Measurements from ENCODE around the gene FNDC11.

Gene FNDC11

GRCh38 chr20:63522091-63522868, 31.7 kb upstream of the FNDC11 start:
- peak overlapping the region; percentile 83 for H3K4me3 ChIP-seq (ENCODE audit: low read depth, low read length)
- no peak for TF ChIP-seq CTCF (IDR thresholded peaks at IDR 0.05; ENCODE audit: low read depth, low read length, missing control alignments)
- H3K27me3 ChIP-seq (replicated peaks): no peaks in the 10 kb centered on the region
- peaks cover 12% of the 10 kb centered on the region for H3K36me3 ChIP-seq (replicated peaks)
- no peak for DNase-seq
- in situ Hi-C loops (cut with HindIII; ENCODE audit: low pct_ligation_motif_present, low sequenced_read_pairs): no loop called here
- H3K27ac ChIP-seq: no peak overlapping the region

GRCh38 chr20:63522981-63523611, 30.9 kb upstream of the FNDC11 start:
- no peak for DNase-seq
- TF ChIP-seq CTCF (IDR thresholded peaks at IDR 0.05; ENCODE audit: low read depth, low read length, missing control alignments): no peak
- in situ Hi-C loops (cut with HindIII; ENCODE audit: low pct_ligation_motif_present, low sequenced_read_pairs): no loop called here

GRCh38 chr20:63525185-63525584, 28.8 kb upstream of the FNDC11 start:
- H3K36me3 ChIP-seq (replicated peaks): peaks cover 12% of the 10 kb centered on the region
- no peak for TF ChIP-seq CTCF (IDR thresholded peaks at IDR 0.05; ENCODE audit: low read depth, low read length, missing control alignments)
- H3K4me3 ChIP-seq (ENCODE audit: low read depth, low read length): no peak overlapping the region
- H3K27ac ChIP-seq: no peak overlapping the region
- in situ Hi-C loops (cut with HindIII; ENCODE audit: low pct_ligation_motif_present, low sequenced_read_pairs): no loop called here
- no peak for DNase-seq
- H3K27me3 ChIP-seq (replicated peaks): no peaks in the 10 kb centered on the region

More at GRCh38 chr20:63522981-63523611, 30.9 kb upstream of the FNDC11 start:
- no peak overlapping the region for H3K27ac ChIP-seq
- H3K36me3 ChIP-seq (replicated peaks): peaks cover 12% of the 10 kb centered on the region
- H3K27me3 ChIP-seq (replicated peaks): no peaks in the 10 kb centered on the region
- H3K4me3 ChIP-seq (ENCODE audit: low read depth, low read length): no peak overlapping the region

GRCh38 chr20:63525971-63526370, 28.0 kb upstream of the FNDC11 start:
- in situ Hi-C loops (cut with HindIII; ENCODE audit: low pct_ligation_motif_present, low sequenced_read_pairs): no loop called here
- no peak for TF ChIP-seq CTCF (IDR thresholded peaks at IDR 0.05; ENCODE audit: low read depth, low read length, missing control alignments)
- H3K27ac ChIP-seq: no peak overlapping the region
- H3K27me3 ChIP-seq (replicated peaks): no peaks in the 10 kb centered on the region
- H3K36me3 ChIP-seq (replicated peaks): peaks cover 12% of the 10 kb centered on the region
- DNase-seq: no peak
- no peak overlapping the region for H3K4me3 ChIP-seq (ENCODE audit: low read depth, low read length)

GRCh38 chr20:63527184-63527583, 26.8 kb upstream of the FNDC11 start:
- DNase-seq: no peak
- in situ Hi-C loops (cut with HindIII; ENCODE audit: low pct_ligation_motif_present, low sequenced_read_pairs): no loop called here

More at GRCh38 chr20:63527184-63527583, 26.8 kb upstream of the FNDC11 start:
- no peak overlapping the region for H3K4me3 ChIP-seq (ENCODE audit: low read depth, low read length)
- H3K36me3 ChIP-seq (replicated peaks): peaks cover 11% of the 10 kb centered on the region
- H3K27me3 ChIP-seq (replicated peaks): no peaks in the 10 kb centered on the region
- H3K27ac ChIP-seq: no peak overlapping the region
- TF ChIP-seq CTCF (IDR thresholded peaks at IDR 0.05; ENCODE audit: low read depth, low read length, missing control alignments): no peak

Data from brain microvascular endothelial cell (primary cell).